ENCODE measurements around the gene SH2D4B.
"Not testable (repeated sequence)": the region's sequence is repeated elsewhere in the genome, so short reads cannot be mapped to it uniquely, and the experiment has no call there.

The SH2D4B gene

DNA sequence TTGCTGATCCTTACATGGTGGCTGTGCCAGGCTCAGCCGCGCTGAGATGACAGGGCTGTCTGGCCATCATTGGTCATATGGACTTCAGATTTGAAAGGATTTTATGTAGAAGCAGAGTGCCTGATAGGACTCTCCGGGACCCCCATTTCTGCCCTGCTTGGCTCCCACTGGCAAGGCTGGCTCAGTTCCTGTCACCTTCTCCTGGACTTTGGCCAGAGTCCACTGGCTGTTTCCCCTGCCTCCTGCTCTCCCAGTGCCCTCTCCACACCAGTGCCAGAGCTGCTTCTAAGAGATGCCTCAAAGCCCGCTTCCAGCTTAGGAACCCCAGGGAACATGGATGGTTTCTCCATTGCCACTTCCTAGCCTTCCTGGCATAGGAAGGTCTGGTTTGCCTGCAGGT, 5.1 kb upstream of the SH2D4B start:
- no peak for ATAC-seq

DNA sequence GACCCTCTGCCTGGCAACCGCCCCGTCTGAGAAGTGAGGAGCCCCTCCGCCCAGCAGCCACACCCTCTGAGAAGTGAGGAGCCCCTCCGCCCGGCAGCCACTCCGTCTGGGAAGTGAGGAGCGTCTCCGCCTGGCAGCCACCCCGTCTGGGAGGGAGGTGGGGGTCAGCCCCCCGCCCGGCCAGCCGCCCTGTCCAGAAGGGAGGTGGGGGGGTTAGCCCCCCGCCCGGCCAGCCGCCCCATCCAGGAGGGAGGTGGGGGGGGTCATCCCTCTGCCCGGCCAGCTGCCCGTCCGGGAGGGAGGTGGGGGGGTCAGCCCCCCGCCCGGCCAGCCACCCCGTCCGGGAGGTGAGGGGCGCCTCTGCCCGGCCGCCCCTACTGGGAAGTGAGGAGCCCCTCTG, 3.6 kb upstream of the SH2D4B start:
- ATAC-seq = not testable (repeated sequence)

More for the DNA sequence above, 5.1 kb upstream of the SH2D4B start:
- TF ChIP-seq ZC3H10 (CRISPR knock-in tag; IDR thresholded peaks at IDR 0.05) = no peak
- no peak for TF ChIP-seq ARNTL (CRISPR knock-in tag; IDR thresholded peaks at IDR 0.05; ENCODE audit: borderline replicate concordance, low read depth)
- no peak for TF ChIP-seq ZFP3 (CRISPR knock-in tag; IDR thresholded peaks at IDR 0.05)

DNA sequence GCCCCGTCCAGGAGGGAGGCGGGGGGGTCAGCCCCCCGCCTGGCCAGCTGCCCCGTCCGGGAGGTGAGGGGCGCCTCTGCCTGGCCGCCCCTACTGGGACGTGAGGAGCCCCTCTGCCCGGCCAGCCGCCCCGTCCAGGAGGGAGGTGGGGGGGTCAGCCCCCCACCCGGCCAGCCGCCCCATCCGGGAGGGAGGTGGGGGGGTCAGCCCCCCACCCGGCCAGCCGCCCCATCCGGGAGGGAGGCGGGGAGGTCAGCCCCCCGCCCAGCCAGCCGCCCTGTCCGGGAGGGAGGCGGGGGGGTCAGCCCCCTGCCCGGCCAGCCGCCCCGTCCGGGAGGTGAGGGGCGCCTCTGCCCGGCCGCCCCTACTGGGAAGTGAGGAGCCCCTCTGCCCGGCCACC, 3.1 kb upstream of the SH2D4B start:
- ATAC-seq = not testable (repeated sequence)

DNA sequence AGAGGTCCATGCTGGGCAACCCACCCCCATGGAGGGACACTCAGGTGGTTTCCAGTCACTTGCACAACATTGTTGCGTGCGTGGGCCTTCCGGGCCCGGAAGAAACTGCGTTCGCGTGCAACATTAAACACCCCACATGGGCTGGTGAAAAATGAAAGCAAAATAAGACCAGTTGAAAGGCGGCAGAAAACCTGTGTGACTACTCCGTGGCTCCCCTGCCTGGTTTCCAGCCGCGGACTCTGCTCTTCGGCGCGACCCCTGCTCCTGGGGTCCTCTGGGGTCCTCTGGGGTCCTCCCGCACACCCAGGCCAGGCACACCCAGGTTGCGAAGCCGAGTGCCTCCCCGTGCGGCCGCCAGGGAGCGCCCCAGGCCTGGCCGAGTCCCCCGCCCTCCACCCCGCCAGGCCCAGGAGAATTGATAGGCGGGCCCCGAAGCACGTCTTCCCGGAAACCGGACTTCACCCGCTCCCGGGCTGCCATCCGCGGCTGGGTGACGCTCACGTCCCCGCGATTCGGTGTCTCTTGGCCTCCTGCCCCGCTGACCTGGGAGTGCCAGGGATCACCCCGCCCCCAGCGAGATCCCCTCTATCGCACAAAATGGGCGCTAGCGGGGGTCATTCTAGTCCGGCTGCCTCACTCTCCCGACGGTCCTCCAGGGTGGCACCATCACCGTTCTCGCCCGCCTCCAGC, 1.9 kb upstream of the SH2D4B start:
- no peak for ATAC-seq
- TF ChIP-seq, protein P1, sequence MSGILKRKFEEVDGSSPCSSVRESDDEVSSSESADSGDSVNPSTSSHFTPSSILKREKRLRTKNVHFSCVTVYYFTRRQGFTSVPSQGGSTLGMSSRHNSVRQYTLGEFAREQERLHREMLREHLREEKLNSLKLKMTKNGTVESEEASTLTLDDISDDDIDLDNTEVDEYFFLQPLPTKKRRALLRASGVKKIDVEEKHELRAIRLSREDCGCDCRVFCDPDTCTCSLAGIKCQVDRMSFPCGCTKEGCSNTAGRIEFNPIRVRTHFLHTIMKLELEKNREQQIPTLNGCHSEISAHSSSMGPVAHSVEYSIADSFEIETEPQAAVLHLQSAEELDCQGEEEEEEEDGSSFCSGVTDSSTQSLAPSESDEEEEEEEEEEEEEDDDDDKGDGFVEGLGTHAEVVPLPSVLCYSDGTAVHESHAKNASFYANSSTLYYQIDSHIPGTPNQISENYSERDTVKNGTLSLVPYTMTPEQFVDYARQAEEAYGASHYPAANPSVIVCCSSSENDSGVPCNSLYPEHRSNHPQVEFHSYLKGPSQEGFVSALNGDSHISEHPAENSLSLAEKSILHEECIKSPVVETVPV (CRISPR knock-in tag; IDR thresholded peaks at IDR 0.05) = no peak
- TF ChIP-seq OSR1 (CRISPR knock-in tag; IDR thresholded peaks at IDR 0.05) = no peak

DNA sequence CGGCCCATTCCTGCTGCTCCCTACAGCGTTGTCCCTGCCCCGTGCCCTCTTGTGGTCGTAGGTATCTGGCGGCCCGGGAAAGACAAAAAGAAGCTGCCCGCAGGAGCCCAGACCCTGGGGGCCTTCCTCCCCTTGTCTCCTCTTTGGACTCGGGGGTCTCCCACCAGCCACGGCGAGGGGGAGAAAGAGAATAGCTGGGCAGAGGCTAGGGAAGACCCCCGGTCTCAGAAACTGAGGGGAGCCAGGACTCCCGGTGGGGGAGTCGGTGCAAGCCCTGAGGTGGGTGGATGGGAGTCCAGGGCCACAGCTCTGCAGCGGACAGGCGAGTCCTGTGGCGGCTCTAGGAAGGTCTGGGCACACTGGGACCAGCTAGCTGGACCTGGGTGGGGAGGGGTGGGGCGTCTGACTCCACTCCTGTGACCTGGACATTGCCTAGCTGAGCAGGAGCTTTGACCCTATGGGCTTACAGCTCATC, 1.3 kb upstream of the SH2D4B start:
- TF ChIP-seq PPARA (CRISPR knock-in tag; IDR thresholded peaks at IDR 0.05; ENCODE audit: borderline replicate concordance) = no peak
- no peak for TF ChIP-seq SNAI2 (CRISPR knock-in tag; IDR thresholded peaks at IDR 0.05)
- TF ChIP-seq ZFP3 (CRISPR knock-in tag; IDR thresholded peaks at IDR 0.05) = no peak
- no peak for TF ChIP-seq ZC3H10 (CRISPR knock-in tag; IDR thresholded peaks at IDR 0.05)
- no peak for TF ChIP-seq CSDC2 (CRISPR knock-in tag; IDR thresholded peaks at IDR 0.05)
- TF ChIP-seq, protein P2, sequence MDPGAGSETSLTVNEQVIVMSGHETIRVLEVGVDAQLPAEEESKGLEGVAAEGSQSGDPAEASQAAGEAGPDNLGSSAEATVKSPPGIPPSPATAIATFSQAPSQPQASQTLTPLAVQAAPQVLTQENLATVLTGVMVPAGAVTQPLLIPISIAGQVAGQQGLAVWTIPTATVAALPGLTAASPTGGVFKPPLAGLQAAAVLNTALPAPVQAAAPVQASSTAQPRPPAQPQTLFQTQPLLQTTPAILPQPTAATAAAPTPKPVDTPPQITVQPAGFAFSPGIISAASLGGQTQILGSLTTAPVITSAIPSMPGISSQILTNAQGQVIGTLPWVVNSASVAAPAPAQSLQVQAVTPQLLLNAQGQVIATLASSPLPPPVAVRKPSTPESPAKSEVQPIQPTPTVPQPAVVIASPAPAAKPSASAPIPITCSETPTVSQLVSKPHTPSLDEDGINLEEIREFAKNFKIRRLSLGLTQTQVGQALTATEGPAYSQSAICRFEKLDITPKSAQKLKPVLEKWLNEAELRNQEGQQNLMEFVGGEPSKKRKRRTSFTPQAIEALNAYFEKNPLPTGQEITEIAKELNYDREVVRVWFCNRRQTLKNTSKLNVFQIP (CRISPR knock-in tag; IDR thresholded peaks at IDR 0.05; ENCODE audit: borderline replicate concordance, low read depth) = no peak
- no peak for ATAC-seq

DNA sequence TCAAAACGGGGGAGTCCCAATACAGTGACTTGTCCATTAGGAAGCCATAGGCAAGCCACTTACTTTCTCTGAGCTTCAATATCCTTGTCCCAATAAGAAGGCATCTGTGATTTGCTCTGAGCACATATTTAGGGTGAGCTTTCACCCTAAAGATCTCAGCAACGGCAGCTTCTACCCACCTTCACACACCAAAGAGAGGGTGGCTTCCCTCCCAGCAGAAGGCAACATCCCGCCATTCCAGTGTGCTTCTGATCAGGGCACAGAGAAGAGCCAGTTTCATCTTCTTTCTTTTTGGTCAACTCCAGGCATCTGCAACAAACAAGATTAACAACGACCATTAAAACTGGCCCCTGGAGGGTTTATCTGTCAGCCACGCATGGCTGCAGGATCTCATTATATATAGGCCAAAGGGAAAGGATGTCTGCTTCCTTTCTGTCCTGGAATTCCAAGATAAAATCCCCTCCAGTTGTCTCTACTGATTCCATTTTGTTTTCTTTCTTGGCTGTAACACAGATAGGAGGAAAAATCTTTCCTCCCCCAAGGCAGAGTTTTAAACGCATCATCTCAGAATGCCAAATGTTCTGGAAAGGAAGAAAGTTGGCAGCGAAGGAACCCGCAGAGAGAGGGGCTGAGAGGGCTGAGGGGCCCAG, 491 bp upstream of the SH2D4B start:
- no peak; the same call in 2 of the 3 replicates for ATAC-seq
- TF ChIP-seq ZFP30 (CRISPR knock-in tag; IDR thresholded peaks at IDR 0.05) (no peak), ISL1 (CRISPR knock-in tag; IDR thresholded peaks at IDR 0.05) (0 out of 2 replicates have a peak, but pooled peaks have one; percentile 24), OSR1 (CRISPR knock-in tag; IDR thresholded peaks at IDR 0.05) (no peak), ZC3H10 (CRISPR knock-in tag; IDR thresholded peaks at IDR 0.05) (no peak), PPARA (CRISPR knock-in tag; IDR thresholded peaks at IDR 0.05; ENCODE audit: borderline replicate concordance) (peak; percentile 42; the same call in 1 of the 2 replicates), ZFP3 (CRISPR knock-in tag; IDR thresholded peaks at IDR 0.05) (no peak), RARB (CRISPR knock-in tag; IDR thresholded peaks at IDR 0.05) (no peak), BACH2 (CRISPR knock-in tag; IDR thresholded peaks at IDR 0.05; ENCODE audit: borderline replicate concordance) (no peak), ZNF70 (CRISPR knock-in tag; IDR thresholded peaks at IDR 0.05) (peak; percentile 51; the same call in 1 of the 2 replicates), ZNF8 (CRISPR knock-in tag; IDR thresholded peaks at IDR 0.05) (no peak), ARNTL (CRISPR knock-in tag; IDR thresholded peaks at IDR 0.05; ENCODE audit: borderline replicate concordance, low read depth) (no peak), TCF4 (CRISPR knock-in tag; IDR thresholded peaks at IDR 0.05; ENCODE audit: borderline replicate concordance) (peak; percentile 73), ESRRG (CRISPR knock-in tag; IDR thresholded peaks at IDR 0.05) (no peak), ZNF565 (CRISPR knock-in tag; conservative IDR thresholded peaks at IDR 0.05; ENCODE audit: low read depth) (no peak)
- TF ChIP-seq, protein P1 (CRISPR knock-in tag; IDR thresholded peaks at IDR 0.05) = no peak
- TF ChIP-seq, protein P3, sequence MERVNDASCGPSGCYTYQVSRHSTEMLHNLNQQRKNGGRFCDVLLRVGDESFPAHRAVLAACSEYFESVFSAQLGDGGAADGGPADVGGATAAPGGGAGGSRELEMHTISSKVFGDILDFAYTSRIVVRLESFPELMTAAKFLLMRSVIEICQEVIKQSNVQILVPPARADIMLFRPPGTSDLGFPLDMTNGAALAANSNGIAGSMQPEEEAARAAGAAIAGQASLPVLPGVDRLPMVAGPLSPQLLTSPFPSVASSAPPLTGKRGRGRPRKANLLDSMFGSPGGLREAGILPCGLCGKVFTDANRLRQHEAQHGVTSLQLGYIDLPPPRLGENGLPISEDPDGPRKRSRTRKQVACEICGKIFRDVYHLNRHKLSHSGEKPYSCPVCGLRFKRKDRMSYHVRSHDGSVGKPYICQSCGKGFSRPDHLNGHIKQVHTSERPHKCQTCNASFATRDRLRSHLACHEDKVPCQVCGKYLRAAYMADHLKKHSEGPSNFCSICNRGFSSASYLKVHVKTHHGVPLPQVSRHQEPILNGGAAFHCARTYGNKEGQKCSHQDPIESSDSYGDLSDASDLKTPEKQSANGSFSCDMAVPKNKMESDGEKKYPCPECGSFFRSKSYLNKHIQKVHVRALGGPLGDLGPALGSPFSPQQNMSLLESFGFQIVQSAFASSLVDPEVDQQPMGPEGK (CRISPR knock-in tag; IDR thresholded peaks at IDR 0.05; ENCODE audit: borderline replicate concordance) = no peak
- TF ChIP-seq, protein P4, sequence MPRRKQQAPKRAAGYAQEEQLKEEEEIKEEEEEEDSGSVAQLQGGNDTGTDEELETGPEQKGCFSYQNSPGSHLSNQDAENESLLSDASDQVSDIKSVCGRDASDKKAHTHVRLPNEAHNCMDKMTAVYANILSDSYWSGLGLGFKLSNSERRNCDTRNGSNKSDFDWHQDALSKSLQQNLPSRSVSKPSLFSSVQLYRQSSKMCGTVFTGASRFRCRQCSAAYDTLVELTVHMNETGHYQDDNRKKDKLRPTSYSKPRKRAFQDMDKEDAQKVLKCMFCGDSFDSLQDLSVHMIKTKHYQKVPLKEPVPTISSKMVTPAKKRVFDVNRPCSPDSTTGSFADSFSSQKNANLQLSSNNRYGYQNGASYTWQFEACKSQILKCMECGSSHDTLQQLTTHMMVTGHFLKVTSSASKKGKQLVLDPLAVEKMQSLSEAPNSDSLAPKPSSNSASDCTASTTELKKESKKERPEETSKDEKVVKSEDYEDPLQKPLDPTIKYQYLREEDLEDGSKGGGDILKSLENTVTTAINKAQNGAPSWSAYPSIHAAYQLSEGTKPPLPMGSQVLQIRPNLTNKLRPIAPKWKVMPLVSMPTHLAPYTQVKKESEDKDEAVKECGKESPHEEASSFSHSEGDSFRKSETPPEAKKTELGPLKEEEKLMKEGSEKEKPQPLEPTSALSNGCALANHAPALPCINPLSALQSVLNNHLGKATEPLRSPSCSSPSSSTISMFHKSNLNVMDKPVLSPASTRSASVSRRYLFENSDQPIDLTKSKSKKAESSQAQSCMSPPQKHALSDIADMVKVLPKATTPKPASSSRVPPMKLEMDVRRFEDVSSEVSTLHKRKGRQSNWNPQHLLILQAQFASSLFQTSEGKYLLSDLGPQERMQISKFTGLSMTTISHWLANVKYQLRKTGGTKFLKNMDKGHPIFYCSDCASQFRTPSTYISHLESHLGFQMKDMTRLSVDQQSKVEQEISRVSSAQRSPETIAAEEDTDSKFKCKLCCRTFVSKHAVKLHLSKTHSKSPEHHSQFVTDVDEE (CRISPR knock-in tag; IDR thresholded peaks at IDR 0.05) = peak; percentile 69; the same call in 1 of the 2 replicates
- TF ChIP-seq, protein P5, sequence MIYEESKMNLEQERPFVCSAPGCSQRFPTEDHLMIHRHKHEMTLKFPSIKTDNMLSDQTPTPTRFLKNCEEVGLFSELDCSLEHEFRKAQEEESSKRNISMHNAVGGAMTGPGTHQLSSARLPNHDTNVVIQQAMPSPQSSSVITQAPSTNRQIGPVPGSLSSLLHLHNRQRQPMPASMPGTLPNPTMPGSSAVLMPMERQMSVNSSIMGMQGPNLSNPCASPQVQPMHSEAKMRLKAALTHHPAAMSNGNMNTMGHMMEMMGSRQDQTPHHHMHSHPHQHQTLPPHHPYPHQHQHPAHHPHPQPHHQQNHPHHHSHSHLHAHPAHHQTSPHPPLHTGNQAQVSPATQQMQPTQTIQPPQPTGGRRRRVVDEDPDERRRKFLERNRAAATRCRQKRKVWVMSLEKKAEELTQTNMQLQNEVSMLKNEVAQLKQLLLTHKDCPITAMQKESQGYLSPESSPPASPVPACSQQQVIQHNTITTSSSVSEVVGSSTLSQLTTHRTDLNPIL (CRISPR knock-in tag; IDR thresholded peaks at IDR 0.05; ENCODE audit: low read depth) = no peak
